OCI-LY3 (cell line): ENCODE data around the gene MTHFD1.
A peak's percentile ranks its signal among the peaks of the same experiment; 100 is the strongest.

ENCODE experiments used
- H2AFZ ChIP-seq: fragments of 200-600, 300-600 bp; shearing (Covaris generic); 2 replicates; pipeline ENCODE4 v1.6.0; 2014; ENCODE audit warnings: antibody characterized with exemption, low read depth, low read length
- H3K27ac ChIP-seq: fragments of 200-600, 300-600 bp; sonication (generic); 2 replicates; pipeline ENCODE4 v1.5.1; 2014; ENCODE audit warnings: mild to moderate bottlenecking, low read length, moderate library complexity, mixed read lengths
- H3K27me3 ChIP-seq: fragments of 200-600, 300-600 bp; sonication (generic); 2 replicates; pipeline ENCODE4 v1.6.1; 2014; ENCODE audit warnings: low read depth, low read length, mixed read lengths
- H3K36me3 ChIP-seq: fragments of 200-600, 300-600 bp; sonication (generic); replicated peaks from 2 replicates; pipeline ENCODE3; 2014; ENCODE audit warnings: low read depth, low read length, mixed read lengths
- H3K4me1 ChIP-seq: fragments of 300-600, 200-600 bp; sonication (generic); 2 replicates; pipeline ENCODE4 v1.6.1; 2014; ENCODE audit warnings: low read length, mixed read lengths
- H3K4me2 ChIP-seq: fragments of 200-600, 300-600 bp; sonication (generic); 2 replicates; pipeline ENCODE4 v1.6.1; 2014; ENCODE audit warnings: low read length, mixed read lengths
- H3K4me3 ChIP-seq: fragments of 300-600, 200-600 bp; sonication (generic); 2 replicates; pipeline ENCODE4 v1.5.1; 2014; ENCODE audit warnings: antibody characterized with exemption, mild to moderate bottlenecking, low read length, moderate library complexity
- H3K79me2 ChIP-seq: fragments of 300-600, 200-600 bp; shearing (Covaris generic); 2 replicates; pipeline ENCODE4 v1.6.1; 2014; ENCODE audit warnings: mild to moderate bottlenecking, low read length, mixed read lengths
- H3K9ac ChIP-seq: fragments of 300-600, 200-600 bp; shearing (Covaris generic); 2 replicates; pipeline ENCODE4 v1.6.0; 2014; ENCODE audit warnings: mild to moderate bottlenecking, low read length, moderate library complexity
- H3K9me3 ChIP-seq: fragments of 200-600, 300-600 bp; shearing (Covaris generic); 2 replicates; pipeline ENCODE4 v1.6.1; 2014; ENCODE audit warnings: low read length, mixed read lengths; ENCODE audit not compliant: insufficient read depth
- H4K20me1 ChIP-seq: fragments of 200-600, 300-600 bp; sonication (generic); 2 replicates; pipeline ENCODE4 v1.6.1; 2016; ENCODE audit warnings: low read length, mixed read lengths; ENCODE audit not compliant: insufficient read depth
- EZH2phosphoT487 ChIP-seq: fragments of 200-600 bp; shearing (Covaris generic); IDR thresholded peaks from 2 replicates; pipeline ENCODE4 v1.6.1; 2018; ENCODE audit warnings: antibody characterized with exemption, mixed run types, low read depth
- TF ChIP-seq, protein P1 (sequence below): fragments of 200-600, 300-600 bp; sonication (generic); IDR thresholded peaks from 2 replicates; pipeline ENCODE4 v1.5.1; 2014; ENCODE audit warnings: antibody characterized with exemption, low read length, low read depth

Gene MTHFD1

GRCh38 chr14:64450255-64450654, 62.1 kb downstream of the MTHFD1 start:
- Histone ChIP-seq H3K9ac (no peak overlapping the region), H4K20me1 (no peaks in the 10 kb centered on the region), H3K4me3 (no peak overlapping the region), H3K4me1 (peaks cover 19% of the 10 kb centered on the region), H3K9me3 (no peaks in the 10 kb centered on the region), H3K4me2 (no peak overlapping the region; the same call in 1 of the 2 replicates), H3K36me3 (peaks cover 50% of the 10 kb centered on the region), H2AFZ (no peak overlapping the region), H3K27ac (peak overlapping the region; percentile 56), H3K79me2 (no peaks in the 10 kb centered on the region), H3K27me3 (no peaks in the 10 kb centered on the region)
- TF ChIP-seq, protein P1, sequence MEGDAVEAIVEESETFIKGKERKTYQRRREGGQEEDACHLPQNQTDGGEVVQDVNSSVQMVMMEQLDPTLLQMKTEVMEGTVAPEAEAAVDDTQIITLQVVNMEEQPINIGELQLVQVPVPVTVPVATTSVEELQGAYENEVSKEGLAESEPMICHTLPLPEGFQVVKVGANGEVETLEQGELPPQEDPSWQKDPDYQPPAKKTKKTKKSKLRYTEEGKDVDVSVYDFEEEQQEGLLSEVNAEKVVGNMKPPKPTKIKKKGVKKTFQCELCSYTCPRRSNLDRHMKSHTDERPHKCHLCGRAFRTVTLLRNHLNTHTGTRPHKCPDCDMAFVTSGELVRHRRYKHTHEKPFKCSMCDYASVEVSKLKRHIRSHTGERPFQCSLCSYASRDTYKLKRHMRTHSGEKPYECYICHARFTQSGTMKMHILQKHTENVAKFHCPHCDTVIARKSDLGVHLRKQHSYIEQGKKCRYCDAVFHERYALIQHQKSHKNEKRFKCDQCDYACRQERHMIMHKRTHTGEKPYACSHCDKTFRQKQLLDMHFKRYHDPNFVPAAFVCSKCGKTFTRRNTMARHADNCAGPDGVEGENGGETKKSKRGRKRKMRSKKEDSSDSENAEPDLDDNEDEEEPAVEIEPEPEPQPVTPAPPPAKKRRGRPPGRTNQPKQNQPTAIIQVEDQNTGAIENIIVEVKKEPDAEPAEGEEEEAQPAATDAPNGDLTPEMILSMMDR: no peak
- no peak for TF ChIP-seq EZH2phosphoT487

DNA sequence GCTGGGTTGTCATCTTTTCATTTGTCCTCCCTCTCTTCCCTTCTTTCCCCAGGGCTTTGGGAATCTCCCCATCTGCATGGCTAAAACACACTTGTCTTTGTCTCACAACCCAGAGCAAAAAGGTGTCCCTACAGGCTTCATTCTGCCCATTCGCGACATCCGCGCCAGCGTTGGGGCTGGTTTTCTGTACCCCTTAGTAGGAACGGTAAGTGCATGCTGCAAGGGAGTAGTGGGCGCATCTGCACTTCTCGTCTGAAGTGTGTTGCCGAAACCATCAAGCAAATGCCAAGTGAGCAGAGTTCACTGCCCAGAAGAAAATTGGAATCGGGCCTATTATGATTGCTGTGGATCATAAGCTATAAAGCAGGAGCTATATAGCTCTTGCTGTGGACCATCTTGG, 66.5 kb downstream of the MTHFD1 start:
- Histone ChIP-seq H3K9ac (no peak overlapping the region), H3K4me1 (peaks cover 21% of the 10 kb centered on the region), H3K27ac (no peak overlapping the region), H3K27me3 (no peaks in the 10 kb centered on the region), H3K4me3 (no peak overlapping the region), H3K9me3 (no peaks in the 10 kb centered on the region), H3K4me2 (no peak overlapping the region), H3K36me3 (peaks cover 71% of the 10 kb centered on the region), H4K20me1 (no peaks in the 10 kb centered on the region), H3K79me2 (no peaks in the 10 kb centered on the region), H2AFZ (no peak overlapping the region)
- TF ChIP-seq EZH2phosphoT487: no peak
- TF ChIP-seq, protein P1: no peak

DNA sequence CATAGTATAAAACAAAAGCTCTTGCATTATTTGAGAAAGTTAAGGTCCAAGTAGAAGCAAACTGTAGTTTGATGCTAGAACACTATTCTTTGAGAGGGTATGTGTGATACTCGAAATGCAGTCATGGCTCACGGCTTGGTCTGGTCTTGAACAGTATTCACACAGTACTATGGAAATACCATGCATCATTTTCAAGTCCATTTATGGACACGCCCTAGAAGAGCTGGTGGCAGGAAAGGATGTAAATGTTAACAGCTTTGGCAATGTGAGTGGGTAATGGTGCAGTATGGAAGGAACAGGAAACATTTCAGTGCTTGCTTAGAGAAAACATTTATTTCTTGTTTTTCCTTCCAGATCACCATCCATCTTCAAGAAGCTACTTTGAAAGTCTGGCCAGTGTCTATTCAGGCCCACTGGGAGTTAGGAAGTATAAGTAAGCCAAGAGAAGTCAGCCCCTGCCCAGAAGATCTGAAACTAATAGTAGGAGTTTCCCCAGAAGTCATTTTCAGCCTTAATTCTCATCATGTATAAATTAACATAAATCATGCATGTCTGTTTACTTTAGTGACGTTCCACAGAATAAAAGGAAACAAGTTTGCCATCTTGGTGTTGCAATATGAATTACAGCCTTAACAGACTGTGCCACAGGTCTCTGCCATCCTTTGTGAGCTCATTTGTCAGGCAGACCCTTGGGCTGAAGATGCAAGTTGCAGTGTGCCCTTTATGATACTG, 71.4 kb downstream of the MTHFD1 start:
- H3K36me3 ChIP-seq: peaks cover 69% of the 10 kb centered on the region
- H3K4me2 ChIP-seq: no peak overlapping the region
- no peak overlapping the region for H2AFZ ChIP-seq
- H3K27ac ChIP-seq: peak overlapping the region; percentile 40; the same call in 1 of the 2 replicates
- TF ChIP-seq, protein P1: no peak
- TF ChIP-seq EZH2phosphoT487: no peak
- no peaks in the 10 kb centered on the region for H3K27me3 ChIP-seq
- H3K4me1 ChIP-seq: peaks cover 44% of the 10 kb centered on the region
- H3K4me3 ChIP-seq: no peak overlapping the region
- peaks cover 7% of the 10 kb centered on the region for H4K20me1 ChIP-seq
- no peaks in the 10 kb centered on the region for H3K9me3 ChIP-seq
- H3K79me2 ChIP-seq: no peaks in the 10 kb centered on the region
- no peak overlapping the region for H3K9ac ChIP-seq

- no peak overlapping the region for H3K9ac ChIP-seq
- H3K4me3 ChIP-seq: no peak overlapping the region
- no peaks in the 10 kb centered on the region for H3K79me2 ChIP-seq
- no peak for TF ChIP-seq EZH2phosphoT487
- TF ChIP-seq, protein P1: no peak
- peaks cover 54% of the 10 kb centered on the region for H3K36me3 ChIP-seq
- peaks cover 7% of the 10 kb centered on the region for H4K20me1 ChIP-seq
- no peak overlapping the region for H2AFZ ChIP-seq
- peaks cover 54% of the 10 kb centered on the region for H3K4me1 ChIP-seq
- H3K4me2 ChIP-seq: no peak overlapping the region
- no peaks in the 10 kb centered on the region for H3K9me3 ChIP-seq
- no peaks in the 10 kb centered on the region for H3K27me3 ChIP-seq
- no peak overlapping the region for H3K27ac ChIP-seq
Measured at GRCh38 chr14:64461221-64461620, 73.1 kb downstream of the MTHFD1 start.
